Right lobe of liver (tissue), 4 donors: ENCODE measurements around the gene ABCF1.

Experiments used
- POLR2A ChIP-seq: fragments of 450-650 bp; IDR thresholded peaks from one replicate; pipeline ENCODE4 v1.6.1; 2017; ENCODE audit warnings: antibody characterized with exemption, mild to moderate bottlenecking
- TF ChIP-seq, protein P1 (sequence below), 4 donors: fragments of 200-600 bp in 3 of 4; fragments of 450-650 bp in 1 of 4; IDR thresholded peaks; one replicate each; pipeline versions ENCODE4 v1.5.1 to v1.8.0; 2016 to 2022; ENCODE audit warnings: antibody characterized with exemption in 4 of 4, mild to moderate bottlenecking in 2 of 4
- donor health status: DM: no; HTN: no; CAD: no.
- donor health status: DM: no; HTN: no; CAD: no.
- donor health status: DM: no; HTN: yes; CAD: no.

GRCh38 chr6:30570263-30570662 is 979 bp upstream of the ABCF1 start:
- TF ChIP-seq, protein P1, sequence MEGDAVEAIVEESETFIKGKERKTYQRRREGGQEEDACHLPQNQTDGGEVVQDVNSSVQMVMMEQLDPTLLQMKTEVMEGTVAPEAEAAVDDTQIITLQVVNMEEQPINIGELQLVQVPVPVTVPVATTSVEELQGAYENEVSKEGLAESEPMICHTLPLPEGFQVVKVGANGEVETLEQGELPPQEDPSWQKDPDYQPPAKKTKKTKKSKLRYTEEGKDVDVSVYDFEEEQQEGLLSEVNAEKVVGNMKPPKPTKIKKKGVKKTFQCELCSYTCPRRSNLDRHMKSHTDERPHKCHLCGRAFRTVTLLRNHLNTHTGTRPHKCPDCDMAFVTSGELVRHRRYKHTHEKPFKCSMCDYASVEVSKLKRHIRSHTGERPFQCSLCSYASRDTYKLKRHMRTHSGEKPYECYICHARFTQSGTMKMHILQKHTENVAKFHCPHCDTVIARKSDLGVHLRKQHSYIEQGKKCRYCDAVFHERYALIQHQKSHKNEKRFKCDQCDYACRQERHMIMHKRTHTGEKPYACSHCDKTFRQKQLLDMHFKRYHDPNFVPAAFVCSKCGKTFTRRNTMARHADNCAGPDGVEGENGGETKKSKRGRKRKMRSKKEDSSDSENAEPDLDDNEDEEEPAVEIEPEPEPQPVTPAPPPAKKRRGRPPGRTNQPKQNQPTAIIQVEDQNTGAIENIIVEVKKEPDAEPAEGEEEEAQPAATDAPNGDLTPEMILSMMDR (IDR thresholded peaks at IDR 0.05): no peak
- no peak for TF ChIP-seq POLR2A
